H1 (cell line): ENCODE results near the gene DYRK1A.

ENCODE experiments used
- FOSL1 ChIP-seq: IDR thresholded peaks from 2 replicates; pipeline ENCODE4 v1.6.1; 2011; ENCODE audit warnings: mild to moderate bottlenecking, low read depth, low read length, moderate library complexity; ENCODE audit not compliant: insufficient read depth
- NRF1 ChIP-seq: IDR thresholded peaks from 2 replicates; pipeline ENCODE4 v1.6.1; 2011; ENCODE audit warnings: mild to moderate bottlenecking, low read depth, low read length, improper control_type of control experiment
- TCF12 ChIP-seq: IDR thresholded peaks from 2 replicates; pipeline ENCODE4 v1.6.1; 2011; ENCODE audit warnings: low read depth, mild to moderate bottlenecking, low read length
- TF ChIP-seq, protein P1 (sequence below), 3 experiments: IDR thresholded peaks; 1 replicate in 2 of 3; 2 replicates in 1 of 3; pipeline versions ENCODE4 v1.5.1 to v1.6.1; 2011; ENCODE audit warnings: low read length in 3 of 3, mild to moderate bottlenecking in 3 of 3, inconsistent platforms in 2 of 3, low read depth in 1 of 3, moderate library complexity in 1 of 3; ENCODE audit not compliant: insufficient read depth in 1 of 3; ENCODE audit errors: control extremely low read depth in 1 of 3

DNA sequence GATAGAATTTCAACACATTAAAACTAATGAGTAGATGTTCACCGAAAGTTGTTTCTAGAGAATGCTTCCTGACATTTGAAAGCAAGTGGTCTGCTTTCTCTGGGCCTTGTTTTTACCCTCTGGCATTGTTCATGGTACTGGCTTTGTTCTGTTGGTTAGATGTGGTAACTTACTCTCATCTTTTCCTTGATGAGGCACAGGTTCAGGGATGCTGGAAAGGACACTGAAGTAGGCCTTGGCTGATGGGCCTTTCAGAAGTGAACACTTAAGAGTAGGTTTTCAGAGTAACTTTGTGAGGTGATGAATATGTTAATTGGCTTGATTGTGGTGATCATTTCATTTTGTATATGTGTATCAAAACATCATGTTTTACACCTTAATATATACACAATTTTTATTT lies 55.8 kb downstream of the DYRK1A start:
- TF ChIP-seq, protein P1, sequence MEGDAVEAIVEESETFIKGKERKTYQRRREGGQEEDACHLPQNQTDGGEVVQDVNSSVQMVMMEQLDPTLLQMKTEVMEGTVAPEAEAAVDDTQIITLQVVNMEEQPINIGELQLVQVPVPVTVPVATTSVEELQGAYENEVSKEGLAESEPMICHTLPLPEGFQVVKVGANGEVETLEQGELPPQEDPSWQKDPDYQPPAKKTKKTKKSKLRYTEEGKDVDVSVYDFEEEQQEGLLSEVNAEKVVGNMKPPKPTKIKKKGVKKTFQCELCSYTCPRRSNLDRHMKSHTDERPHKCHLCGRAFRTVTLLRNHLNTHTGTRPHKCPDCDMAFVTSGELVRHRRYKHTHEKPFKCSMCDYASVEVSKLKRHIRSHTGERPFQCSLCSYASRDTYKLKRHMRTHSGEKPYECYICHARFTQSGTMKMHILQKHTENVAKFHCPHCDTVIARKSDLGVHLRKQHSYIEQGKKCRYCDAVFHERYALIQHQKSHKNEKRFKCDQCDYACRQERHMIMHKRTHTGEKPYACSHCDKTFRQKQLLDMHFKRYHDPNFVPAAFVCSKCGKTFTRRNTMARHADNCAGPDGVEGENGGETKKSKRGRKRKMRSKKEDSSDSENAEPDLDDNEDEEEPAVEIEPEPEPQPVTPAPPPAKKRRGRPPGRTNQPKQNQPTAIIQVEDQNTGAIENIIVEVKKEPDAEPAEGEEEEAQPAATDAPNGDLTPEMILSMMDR (IDR thresholded peaks at IDR 0.05; ENCODE audit: control extremely low read depth in 1 of 3, insufficient read depth in 1 of 3, low read depth in 1 of 3, low read length in 3 of 3): no peak
- TF ChIP-seq NRF1 (no peak), FOSL1 (no peak), TCF12 (no peak)
